Keratinocyte (primary cell): ENCODE measurements around the gene FAM20C.

Experiments
- EZH2 ChIP-seq: IDR thresholded peaks from one replicate; pipeline ENCODE4 v1.6.1; 2012; ENCODE audit warnings: inconsistent platforms, mild to moderate bottlenecking, low read length, moderate library complexity
- TF ChIP-seq, protein P1 (sequence below), 3 experiments: IDR thresholded peaks in 1 of 3; conservative IDR thresholded peaks in 1 of 3; optimal IDR thresholded peaks in 1 of 3; 2 replicates in 2 of 3; 3 replicates in 1 of 3; pipeline versions ENCODE3 to v1.5.1; 2011; ENCODE audit warnings: low read length in 3 of 3, mild to moderate bottlenecking in 3 of 3, moderate library complexity in 2 of 3, control low read depth in 1 of 3, inconsistent platforms in 1 of 3; ENCODE audit not compliant: insufficient read depth in 2 of 3; ENCODE audit errors: extremely low read depth in 1 of 3

DNA sequence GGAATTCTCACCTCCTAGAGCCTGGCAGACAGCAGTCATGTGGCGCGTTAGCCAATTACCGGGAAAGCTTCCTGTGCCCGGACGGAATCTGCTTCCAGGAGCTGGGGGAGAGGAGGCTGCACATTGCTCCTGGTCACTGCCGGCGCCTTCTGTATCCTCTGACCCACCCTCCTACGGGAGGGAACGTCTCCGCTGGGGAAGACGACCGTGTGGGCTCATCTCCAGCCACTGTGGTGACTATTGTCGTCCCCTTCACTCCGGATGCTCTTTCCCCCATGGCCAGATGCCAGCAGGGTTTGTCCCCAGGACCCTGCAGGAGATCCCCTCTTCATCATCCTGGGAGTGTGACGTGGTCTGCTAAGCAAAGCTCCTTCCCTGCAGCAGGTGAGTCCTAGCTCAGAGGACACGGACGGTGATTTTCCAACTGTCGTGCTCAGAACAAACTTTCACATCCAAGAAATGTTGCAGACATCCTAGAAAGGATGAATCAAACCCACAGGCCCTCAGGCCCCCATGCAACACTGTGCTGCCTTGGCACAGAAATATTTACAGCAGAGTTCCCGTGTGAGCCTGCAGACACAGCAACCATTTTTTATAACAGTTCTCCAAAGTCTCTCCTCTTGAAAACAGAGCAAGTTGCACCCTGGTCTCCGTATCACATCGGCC is 29.6 kb upstream of the FAM20C start:
- TF ChIP-seq, protein P1, sequence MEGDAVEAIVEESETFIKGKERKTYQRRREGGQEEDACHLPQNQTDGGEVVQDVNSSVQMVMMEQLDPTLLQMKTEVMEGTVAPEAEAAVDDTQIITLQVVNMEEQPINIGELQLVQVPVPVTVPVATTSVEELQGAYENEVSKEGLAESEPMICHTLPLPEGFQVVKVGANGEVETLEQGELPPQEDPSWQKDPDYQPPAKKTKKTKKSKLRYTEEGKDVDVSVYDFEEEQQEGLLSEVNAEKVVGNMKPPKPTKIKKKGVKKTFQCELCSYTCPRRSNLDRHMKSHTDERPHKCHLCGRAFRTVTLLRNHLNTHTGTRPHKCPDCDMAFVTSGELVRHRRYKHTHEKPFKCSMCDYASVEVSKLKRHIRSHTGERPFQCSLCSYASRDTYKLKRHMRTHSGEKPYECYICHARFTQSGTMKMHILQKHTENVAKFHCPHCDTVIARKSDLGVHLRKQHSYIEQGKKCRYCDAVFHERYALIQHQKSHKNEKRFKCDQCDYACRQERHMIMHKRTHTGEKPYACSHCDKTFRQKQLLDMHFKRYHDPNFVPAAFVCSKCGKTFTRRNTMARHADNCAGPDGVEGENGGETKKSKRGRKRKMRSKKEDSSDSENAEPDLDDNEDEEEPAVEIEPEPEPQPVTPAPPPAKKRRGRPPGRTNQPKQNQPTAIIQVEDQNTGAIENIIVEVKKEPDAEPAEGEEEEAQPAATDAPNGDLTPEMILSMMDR (optimal IDR thresholded peaks at IDR 0.05 in 1 of 3, IDR thresholded peaks at IDR 0.05 in 1 of 3, conservative IDR thresholded peaks at IDR 0.05 in 1 of 3; ENCODE audit: extremely low read depth in 1 of 3, insufficient read depth in 2 of 3, low read length in 3 of 3) = no peak
- no peak for TF ChIP-seq EZH2
